Fibroblast of pulmonary artery (primary cell): Measurements from ENCODE around the gene NUDT22.

Experiments used
- DNase-seq: peaks from one replicate; pipeline ENCODE4 v3.0.0-alpha.2; 2010; ENCODE audit warnings: low read depth
- H3K4me3 ChIP-seq: replicated peaks from 2 replicates; pipeline ENCODE4 v1.5.1; 2011; ENCODE audit warnings: low read depth, mild to moderate bottlenecking, control low read depth, low read length, moderate library complexity
- TF ChIP-seq, protein P1 (sequence below): IDR thresholded peaks from 2 replicates; pipeline ENCODE4 v1.5.1; 2011; ENCODE audit warnings: mild to moderate bottlenecking, control low read depth, low read length, inconsistent platforms; ENCODE audit errors: missing control alignments

Gene NUDT22

DNA sequence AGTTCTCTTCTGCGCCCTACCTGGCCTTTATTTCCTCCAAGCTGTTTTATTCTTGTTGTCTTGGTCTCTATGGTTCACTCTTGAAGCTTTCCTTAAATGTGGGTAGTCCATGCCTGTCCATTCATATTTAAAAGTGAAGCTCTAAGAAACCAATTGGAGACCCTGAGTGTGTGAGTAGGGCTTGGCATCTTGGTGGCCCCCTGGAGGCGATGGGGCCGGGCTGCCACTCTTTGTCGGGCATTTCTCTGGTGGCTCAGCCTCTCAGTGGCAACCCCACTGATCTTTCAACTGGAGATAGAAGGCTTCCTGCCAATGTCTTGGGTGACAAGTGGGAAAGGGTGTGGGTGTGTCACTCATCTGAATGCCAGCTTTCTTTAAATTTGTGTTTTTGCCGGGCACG, 9.2 kb upstream of the NUDT22 start:
- TF ChIP-seq, protein P1, sequence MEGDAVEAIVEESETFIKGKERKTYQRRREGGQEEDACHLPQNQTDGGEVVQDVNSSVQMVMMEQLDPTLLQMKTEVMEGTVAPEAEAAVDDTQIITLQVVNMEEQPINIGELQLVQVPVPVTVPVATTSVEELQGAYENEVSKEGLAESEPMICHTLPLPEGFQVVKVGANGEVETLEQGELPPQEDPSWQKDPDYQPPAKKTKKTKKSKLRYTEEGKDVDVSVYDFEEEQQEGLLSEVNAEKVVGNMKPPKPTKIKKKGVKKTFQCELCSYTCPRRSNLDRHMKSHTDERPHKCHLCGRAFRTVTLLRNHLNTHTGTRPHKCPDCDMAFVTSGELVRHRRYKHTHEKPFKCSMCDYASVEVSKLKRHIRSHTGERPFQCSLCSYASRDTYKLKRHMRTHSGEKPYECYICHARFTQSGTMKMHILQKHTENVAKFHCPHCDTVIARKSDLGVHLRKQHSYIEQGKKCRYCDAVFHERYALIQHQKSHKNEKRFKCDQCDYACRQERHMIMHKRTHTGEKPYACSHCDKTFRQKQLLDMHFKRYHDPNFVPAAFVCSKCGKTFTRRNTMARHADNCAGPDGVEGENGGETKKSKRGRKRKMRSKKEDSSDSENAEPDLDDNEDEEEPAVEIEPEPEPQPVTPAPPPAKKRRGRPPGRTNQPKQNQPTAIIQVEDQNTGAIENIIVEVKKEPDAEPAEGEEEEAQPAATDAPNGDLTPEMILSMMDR, result no peak
- no peak for DNase-seq
- H3K4me3 ChIP-seq, result no peak overlapping the region

DNA sequence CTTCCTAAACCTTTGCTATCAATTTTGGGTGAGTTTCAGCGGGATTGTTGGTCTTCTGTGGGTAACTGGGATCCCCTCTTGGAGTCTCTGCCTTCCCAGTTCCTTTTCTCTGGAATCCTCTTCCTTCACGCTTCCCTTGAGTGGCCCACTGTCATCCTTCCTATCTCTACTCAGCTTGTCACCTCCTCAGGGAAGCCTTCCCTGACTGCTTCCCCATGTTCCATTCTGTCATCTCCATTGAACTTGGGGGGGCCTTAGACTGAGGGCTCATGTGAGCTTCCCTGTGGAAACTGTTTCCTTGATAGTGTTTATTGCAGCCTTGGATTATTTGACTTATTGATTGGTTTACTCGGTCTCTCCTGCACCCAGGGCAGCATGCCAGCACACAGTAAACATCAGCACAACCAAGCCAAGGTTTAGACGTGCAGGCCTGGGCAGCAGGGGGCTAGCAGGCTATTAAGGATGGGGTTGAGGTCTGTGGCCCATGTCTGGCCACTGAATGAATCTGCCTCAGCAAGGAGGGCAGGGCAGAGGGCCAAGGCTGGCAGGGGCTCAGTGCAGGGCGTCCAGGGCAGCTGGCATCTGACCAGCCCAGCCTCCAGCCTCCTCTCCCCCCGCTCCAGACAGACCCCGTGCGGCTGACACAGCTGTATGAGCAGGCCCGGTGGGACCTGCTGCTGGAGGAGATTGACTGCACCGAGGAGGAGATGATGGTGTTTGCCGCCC, 7.3 kb upstream of the NUDT22 start:
- TF ChIP-seq, protein P1, result no peak
- no peak for DNase-seq
- H3K4me3 ChIP-seq, result no peak overlapping the region

DNA sequence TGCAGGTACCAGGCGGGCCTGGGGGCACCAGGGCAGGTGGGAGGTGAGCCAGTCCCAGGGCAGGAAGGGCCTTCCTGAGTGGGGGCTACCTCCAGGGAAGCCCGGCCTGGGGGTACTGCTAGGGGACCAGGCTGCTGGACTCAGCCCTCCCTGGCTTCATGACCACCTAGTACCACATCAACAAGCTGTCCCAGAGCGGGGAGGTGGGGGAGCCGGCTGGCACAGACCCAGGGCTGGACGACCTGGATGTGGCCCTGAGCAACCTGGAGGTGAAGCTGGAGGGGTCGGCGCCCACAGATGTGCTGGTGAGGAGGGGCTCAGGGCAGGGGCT, 6.8 kb upstream of the NUDT22 start:
- DNase-seq, result no peak
- H3K4me3 ChIP-seq, result no peak overlapping the region
- TF ChIP-seq, protein P1, result no peak

DNA sequence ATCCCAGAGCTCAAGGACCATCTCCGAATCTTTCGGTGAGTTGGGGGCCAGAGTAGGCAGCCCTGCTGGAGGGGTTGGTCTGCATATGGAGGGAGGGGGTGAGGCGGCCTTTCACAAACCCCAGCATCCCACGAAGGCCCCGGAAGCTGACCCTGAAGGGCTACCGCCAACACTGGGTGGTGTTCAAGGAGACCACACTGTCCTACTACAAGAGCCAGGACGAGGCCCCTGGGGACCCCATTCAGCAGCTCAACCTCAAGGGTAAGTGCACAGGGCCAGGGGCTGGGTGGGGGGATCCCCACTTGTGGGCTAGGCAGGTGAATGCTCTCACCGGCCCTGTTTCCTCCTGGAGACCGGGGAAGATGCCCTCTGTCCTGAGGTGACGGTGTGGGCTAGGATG, 6.3 kb upstream of the NUDT22 start:
- TF ChIP-seq, protein P1, result no peak
- DNase-seq, result no peak
- H3K4me3 ChIP-seq, result no peak overlapping the region

DNA sequence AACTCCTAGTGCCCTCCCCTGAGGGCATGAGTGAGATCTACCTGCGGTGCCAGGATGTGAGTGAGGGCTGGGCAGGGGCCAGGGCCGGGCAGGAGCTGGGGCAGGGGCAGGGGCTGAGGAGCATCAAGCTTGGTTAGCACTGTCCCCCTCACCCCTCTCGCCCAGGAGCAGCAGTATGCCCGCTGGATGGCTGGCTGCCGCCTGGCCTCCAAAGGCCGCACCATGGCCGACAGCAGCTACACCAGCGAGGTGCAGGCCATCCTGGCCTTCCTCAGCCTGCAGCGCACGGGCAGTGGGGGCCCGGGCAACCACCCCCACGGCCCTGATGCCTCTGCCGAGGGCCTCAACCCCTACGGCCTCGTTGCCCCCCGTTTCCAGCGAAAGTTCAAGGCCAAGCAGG, 5.8 kb upstream of the NUDT22 start:
- no peak for DNase-seq
- H3K4me3 ChIP-seq, result no peak overlapping the region
- TF ChIP-seq, protein P1, result no peak

DNA sequence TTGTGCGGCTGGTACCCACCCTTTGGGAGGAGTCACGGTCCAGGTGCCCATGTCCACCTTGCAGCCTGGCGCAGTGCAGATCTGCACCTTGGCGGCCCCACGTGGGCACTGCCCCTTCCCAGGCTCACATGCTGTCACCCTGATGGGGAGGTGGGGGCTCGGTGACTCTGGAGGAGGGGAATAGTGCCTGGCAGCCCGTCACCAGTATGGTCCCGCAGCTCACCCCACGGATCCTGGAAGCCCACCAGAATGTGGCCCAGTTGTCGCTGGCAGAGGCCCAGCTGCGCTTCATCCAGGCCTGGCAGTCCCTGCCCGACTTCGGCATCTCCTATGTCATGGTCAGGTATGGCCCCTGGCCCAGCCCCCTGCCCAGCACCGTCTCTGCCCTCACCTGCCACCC, 5.3 kb upstream of the NUDT22 start:
- DNase-seq, result no peak
- TF ChIP-seq, protein P1, result no peak
- H3K4me3 ChIP-seq, result no peak overlapping the region

DNA sequence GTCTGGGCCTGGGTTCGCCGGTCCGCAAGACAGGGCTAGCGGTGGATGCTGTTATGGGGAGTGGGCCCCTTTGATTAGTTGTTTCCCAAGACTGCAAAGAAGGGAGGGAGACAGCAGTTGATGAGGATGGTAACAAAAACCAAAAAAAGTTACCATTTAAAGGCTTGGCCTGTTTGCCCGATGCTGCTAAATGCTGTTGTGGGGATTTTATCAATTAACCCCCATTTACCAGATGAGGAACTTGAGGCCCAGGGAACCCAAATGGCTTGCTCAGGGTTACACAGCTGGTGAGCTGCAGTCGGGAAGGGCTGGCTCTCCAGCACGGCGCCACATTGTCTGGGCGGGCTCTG, 3.4 kb upstream of the NUDT22 start:
- DNase-seq, result no peak
- no peak overlapping the region for H3K4me3 ChIP-seq

More for the DNA sequence above, 3.4 kb upstream of the NUDT22 start:
- TF ChIP-seq, protein P1, result no peak
